Trophoblast cell (in vitro differentiated cells and primary cell): ENCODE results near the gene MS4A6A.
"Not testable (repeated sequence)": the region's sequence is repeated elsewhere in the genome, so short reads cannot be mapped to it uniquely, and the experiment has no call there.

ENCODE experiments used
- DNase-seq, 2 donors: peaks; one replicate each; pipeline ENCODE4 v3.0.0-alpha.2; 2016
- H2AFZ ChIP-seq: 2 replicates; pipeline ENCODE4 v1.6.1; 2013; ENCODE audit warnings: low read length, moderate library complexity, mild to moderate bottlenecking; ENCODE audit not compliant: insufficient read depth, poor library complexity
- H2AK5ac ChIP-seq: 2 replicates; pipeline ENCODE4 v1.6.1; 2013; ENCODE audit warnings: mild to moderate bottlenecking, low read length
- H2BK120ac ChIP-seq: 2 replicates; pipeline ENCODE4 v1.6.1; 2013; ENCODE audit warnings: low read length, mild to moderate bottlenecking, moderate library complexity; ENCODE audit not compliant: insufficient read depth, poor library complexity
- H2BK12ac ChIP-seq: 2 replicates; pipeline ENCODE4 v1.6.1; 2013; ENCODE audit warnings: mild to moderate bottlenecking, low read length, moderate library complexity
- H2BK5ac ChIP-seq: 2 replicates; pipeline ENCODE4 v1.6.1; 2013; ENCODE audit warnings: low read length, low read depth, moderate library complexity, mild to moderate bottlenecking; ENCODE audit not compliant: poor library complexity
- H3K14ac ChIP-seq: 2 replicates; pipeline ENCODE4 v1.6.1; 2013; ENCODE audit warnings: mild to moderate bottlenecking, low read length
- H3K18ac ChIP-seq: 2 replicates; pipeline ENCODE4 v1.6.1; 2013; ENCODE audit warnings: mild to moderate bottlenecking, low read length
- H3K23ac ChIP-seq: 2 replicates; pipeline ENCODE4 v1.6.1; 2013; ENCODE audit warnings: low read length
- H3K27ac ChIP-seq: 2 replicates; pipeline ENCODE4 v1.5.1; 2013; ENCODE audit warnings: low read depth, mild to moderate bottlenecking, inconsistent platforms, low read length, moderate library complexity
- H3K27me3 ChIP-seq: 2 replicates; pipeline ENCODE4 v1.6.1; 2013; ENCODE audit warnings: inconsistent platforms, mild to moderate bottlenecking, low read length, moderate library complexity; ENCODE audit not compliant: insufficient read depth
- H3K36me3 ChIP-seq, 2 experiments: 1 replicate in 1 of 2; 2 replicates in 1 of 2; pipeline ENCODE4 v1.6.1; 2013; ENCODE audit warnings: low read length in 2 of 2, mild to moderate bottlenecking in 2 of 2, moderate library complexity in 1 of 2; ENCODE audit not compliant: insufficient read depth in 2 of 2, control insufficient read depth in 1 of 2
- H3K4ac ChIP-seq: 2 replicates; pipeline ENCODE4 v1.6.1; 2013; ENCODE audit warnings: low read depth, mild to moderate bottlenecking, low read length, moderate library complexity
- H3K4me1 ChIP-seq, 2 experiments: 1 replicate in 1 of 2; 2 replicates in 1 of 2; pipeline ENCODE4 v1.6.1; 2013; ENCODE audit warnings: low read length in 2 of 2, mild to moderate bottlenecking in 2 of 2, moderate library complexity in 1 of 2; ENCODE audit not compliant: insufficient read depth in 2 of 2, control insufficient read depth in 1 of 2
- H3K4me2 ChIP-seq: 2 replicates; pipeline ENCODE4 v1.6.1; 2013; ENCODE audit warnings: inconsistent platforms, mild to moderate bottlenecking, low read length, moderate library complexity
- H3K4me3 ChIP-seq: 2 replicates; pipeline ENCODE4 v1.5.1; 2013; ENCODE audit warnings: mild to moderate bottlenecking, low read depth, low read length, inconsistent platforms
- H3K79me1 ChIP-seq: one replicate; pipeline ENCODE4 v1.6.1; 2013; ENCODE audit warnings: low read length
- H3K79me2 ChIP-seq: 2 replicates; pipeline ENCODE4 v1.6.1; 2013; ENCODE audit warnings: low read length, mild to moderate bottlenecking; ENCODE audit not compliant: control insufficient read depth, insufficient read depth, poor library complexity
- H3K9ac ChIP-seq: 2 replicates; pipeline ENCODE4 v1.6.1; 2013; ENCODE audit warnings: mild to moderate bottlenecking, low read length
- H3K9me3 ChIP-seq: 2 replicates; pipeline ENCODE4 v1.6.1; 2013; ENCODE audit warnings: low read depth, mild to moderate bottlenecking, control low read depth, inconsistent platforms, low read length; ENCODE audit not compliant: insufficient read depth
- H4K12ac ChIP-seq: 2 replicates; pipeline ENCODE4 v1.6.1; 2013; ENCODE audit warnings: low read depth, mild to moderate bottlenecking, low read length, moderate library complexity
- H4K8ac ChIP-seq: 2 replicates; pipeline ENCODE4 v1.6.1; 2013; ENCODE audit warnings: low read depth, mild to moderate bottlenecking, low read length, moderate library complexity
- H4K91ac ChIP-seq: one replicate; pipeline ENCODE4 v1.6.1; 2013; ENCODE audit warnings: low read depth, mild to moderate bottlenecking, low read length, moderate library complexity
- WGBS: extraction: QIAGEN DNeasy Blood & Tissue Kit; methylation state at CpG from one replicate; pipeline ENCODE4 v1.1.7; 2013; ENCODE audit warnings: missing lambda C conversion rate; ENCODE audit not compliant: insufficient read length, insufficient coverage; ENCODE audit errors: extremely low coverage; 5-methylcytosine and 5-hydroxymethylcytosine counted together

The MS4A6A gene

DNA sequence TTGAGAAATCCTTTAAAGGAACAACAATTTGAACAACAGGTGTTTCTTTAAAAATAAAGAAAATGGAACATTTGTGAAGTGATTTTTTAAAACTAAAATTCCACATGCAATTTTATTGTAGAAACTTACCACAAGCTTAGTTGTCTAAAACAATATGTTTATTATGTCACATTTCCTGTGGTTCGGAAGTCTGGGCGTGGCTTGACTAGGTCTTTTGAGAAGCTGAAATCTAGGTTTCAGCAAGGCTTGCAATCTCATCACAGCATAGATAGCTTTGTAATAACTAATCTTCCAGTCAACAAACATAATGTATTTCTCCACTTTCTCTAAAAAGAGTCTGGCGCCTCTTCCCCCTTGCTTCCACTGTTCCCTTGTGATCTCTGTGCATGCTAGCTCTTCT, 27.0 kb downstream of the MS4A6A start:
- WGBS: no CpG with 5 or more reads among the region's 3 CpGs

GRCh38 chr11:60152727-60153126, 30.2 kb downstream of the MS4A6A start:
- H3K4ac ChIP-seq, H3K9ac ChIP-seq, H3K79me1 ChIP-seq, H2AK5ac ChIP-seq, H3K14ac ChIP-seq, H4K91ac ChIP-seq, H4K8ac ChIP-seq, H3K79me2 ChIP-seq, H3K36me3 ChIP-seq, DNase-seq, H3K27me3 ChIP-seq, H3K4me3 ChIP-seq, H3K4me1 ChIP-seq, H3K18ac ChIP-seq, H2BK120ac ChIP-seq, H3K27ac ChIP-seq, H4K12ac ChIP-seq, H3K23ac ChIP-seq, H2AFZ ChIP-seq, H2BK5ac ChIP-seq, H3K9me3 ChIP-seq, H3K4me2 ChIP-seq, H2BK12ac ChIP-seq: not testable (repeated sequence)

More for the DNA sequence above, 27.0 kb downstream of the MS4A6A start:
- DNase-seq: no peak
- Histone ChIP-seq H3K36me3 (no peaks in the 10 kb centered on the region), H3K27me3 (no peaks in the 10 kb centered on the region), H3K4me3 (no peak overlapping the region), H2AK5ac (no peak overlapping the region), H4K91ac (no peak overlapping the region), H3K9me3 (no peaks in the 10 kb centered on the region), H3K23ac (no peak overlapping the region), H3K27ac (no peak overlapping the region), H3K79me2 (no peaks in the 10 kb centered on the region), H3K9ac (no peak overlapping the region), H3K4me1 (no peaks in the 10 kb centered on the region), H2BK120ac (no peak overlapping the region), H2AFZ (no peak overlapping the region), H3K18ac (no peak overlapping the region), H4K12ac (no peak overlapping the region), H4K8ac (no peak overlapping the region), H3K14ac (no peak overlapping the region), H2BK12ac (no peak overlapping the region), H2BK5ac (no peak overlapping the region), H3K79me1 (no peaks in the 10 kb centered on the region), H3K4ac (no peak overlapping the region), H3K4me2 (no peak overlapping the region)

DNA sequence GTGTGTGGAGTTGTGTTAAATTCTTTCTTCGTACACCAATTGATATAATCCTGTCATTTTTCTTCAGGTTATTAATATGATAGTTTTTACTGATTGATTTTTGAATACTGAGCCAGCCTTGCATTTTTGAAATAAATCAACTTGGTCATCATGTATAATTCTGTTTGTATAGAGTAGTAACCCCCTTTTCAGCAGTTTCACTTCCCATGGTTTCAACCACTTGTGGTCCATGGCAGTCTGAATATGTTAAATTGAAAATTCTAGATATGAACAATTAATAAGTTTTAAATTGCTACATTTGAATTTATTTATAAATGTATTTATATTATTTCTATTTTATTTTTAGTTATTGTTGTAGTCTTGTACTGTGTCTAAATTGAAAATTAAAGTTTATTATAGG, 32.6 kb downstream of the MS4A6A start:
- Histone ChIP-seq H3K23ac (no peak overlapping the region), H3K79me1 (no peaks in the 10 kb centered on the region), H3K27ac (no peak overlapping the region), H2AFZ (no peak overlapping the region), H2BK5ac (no peak overlapping the region), H4K91ac (no peak overlapping the region), H4K8ac (no peak overlapping the region), H3K4me2 (no peak overlapping the region), H3K9ac (no peak overlapping the region), H3K36me3 (no peaks in the 10 kb centered on the region), H3K18ac (no peak overlapping the region), H2BK12ac (no peak overlapping the region), H3K9me3 (no peaks in the 10 kb centered on the region), H3K79me2 (no peaks in the 10 kb centered on the region), H2BK120ac (no peak overlapping the region), H4K12ac (no peak overlapping the region), H3K4ac (no peak overlapping the region), H3K4me1 (no peaks in the 10 kb centered on the region), H3K4me3 (no peak overlapping the region), H2AK5ac (no peak overlapping the region), H3K27me3 (no peaks in the 10 kb centered on the region), H3K14ac (no peak overlapping the region)
- no peak for DNase-seq
- WGBS: no CpG with 5 or more reads among the region's 1 CpG

DNA sequence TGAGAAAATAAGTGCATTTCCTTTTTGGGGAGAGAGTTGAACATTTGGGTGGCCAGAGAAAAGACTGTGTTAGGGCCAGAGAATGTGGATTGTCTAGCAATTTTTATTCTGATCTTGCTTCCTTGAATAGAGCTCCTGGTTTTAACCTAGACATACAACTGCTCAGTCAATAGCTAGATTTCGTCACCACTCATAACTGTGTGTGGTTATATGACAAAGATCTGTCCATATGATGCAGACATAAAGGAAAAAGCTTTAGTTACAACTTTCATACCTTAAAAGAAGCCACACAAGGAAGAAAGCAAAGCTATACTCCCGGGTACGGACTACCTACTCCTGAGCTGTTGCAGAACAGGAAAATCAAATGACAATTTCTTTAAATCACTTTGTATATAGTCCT, 37.2 kb downstream of the MS4A6A start:
- H2BK12ac ChIP-seq: no peak overlapping the region
- H3K4me3 ChIP-seq: no peak overlapping the region
- H3K79me2 ChIP-seq: no peaks in the 10 kb centered on the region
- H3K36me3 ChIP-seq: no peaks in the 10 kb centered on the region
- no peak overlapping the region for H4K8ac ChIP-seq
- no peak overlapping the region for H4K91ac ChIP-seq
- no peak overlapping the region for H3K14ac ChIP-seq
- no peak overlapping the region for H2BK120ac ChIP-seq
- H3K4me1 ChIP-seq: no peaks in the 10 kb centered on the region
- no peak overlapping the region for H3K27ac ChIP-seq
- no peak overlapping the region for H4K12ac ChIP-seq
- H3K4me2 ChIP-seq: no peak overlapping the region
- H2AFZ ChIP-seq: no peak overlapping the region
- no peak overlapping the region for H2AK5ac ChIP-seq
- H3K9me3 ChIP-seq: no peaks in the 10 kb centered on the region
- no peaks in the 10 kb centered on the region for H3K27me3 ChIP-seq
- H2BK5ac ChIP-seq: no peak overlapping the region
- DNase-seq: no peak
- no peak overlapping the region for H3K18ac ChIP-seq
- no peaks in the 10 kb centered on the region for H3K79me1 ChIP-seq
- no peak overlapping the region for H3K4ac ChIP-seq
- no peak overlapping the region for H3K9ac ChIP-seq
- no peak overlapping the region for H3K23ac ChIP-seq
- WGBS: no CpG with 5 or more reads among the region's 3 CpGs

DNA sequence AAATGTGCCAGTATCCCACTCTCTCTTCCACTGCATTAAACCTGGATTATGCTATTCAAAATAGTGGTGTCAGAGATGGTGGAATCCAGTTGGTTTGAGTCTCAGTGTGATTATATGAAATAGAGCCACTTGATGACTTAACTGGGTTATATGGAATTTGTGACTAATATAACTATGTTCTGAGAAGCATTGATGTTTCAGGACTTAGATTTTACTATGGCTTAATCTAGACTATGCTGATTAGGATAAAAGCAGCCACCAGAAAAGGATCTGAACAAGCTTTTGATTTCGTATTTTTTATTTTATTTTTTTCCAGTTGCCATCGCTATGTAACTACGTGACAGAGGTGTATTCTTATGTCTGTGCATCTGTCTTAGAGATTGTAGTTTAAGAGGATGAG, 39.1 kb downstream of the MS4A6A start:
- H3K9ac ChIP-seq: no peak overlapping the region
- no peak overlapping the region for H2BK12ac ChIP-seq
- no peak for DNase-seq
- no peak overlapping the region for H3K4me2 ChIP-seq
- H4K8ac ChIP-seq: no peak overlapping the region
- H3K14ac ChIP-seq: no peak overlapping the region
- no peak overlapping the region for H2AFZ ChIP-seq
- no peak overlapping the region for H3K27ac ChIP-seq
- no peak overlapping the region for H3K4me3 ChIP-seq
- no peaks in the 10 kb centered on the region for H3K36me3 ChIP-seq
- no peak overlapping the region for H3K18ac ChIP-seq
- no peak overlapping the region for H2BK120ac ChIP-seq
- no peak overlapping the region for H3K23ac ChIP-seq
- no peaks in the 10 kb centered on the region for H3K79me1 ChIP-seq
- H3K4ac ChIP-seq: no peak overlapping the region
- H3K79me2 ChIP-seq: no peaks in the 10 kb centered on the region
- no peaks in the 10 kb centered on the region for H3K27me3 ChIP-seq
- no CpG with 5 or more reads among the region's 3 CpGs for WGBS
- no peaks in the 10 kb centered on the region for H3K4me1 ChIP-seq
- no peaks in the 10 kb centered on the region for H3K9me3 ChIP-seq
- H2BK5ac ChIP-seq: no peak overlapping the region
- no peak overlapping the region for H4K91ac ChIP-seq
- H2AK5ac ChIP-seq: no peak overlapping the region
- H4K12ac ChIP-seq: no peak overlapping the region
